HG03521 (cell line): ENCODE data around the gene VEZT.
"Not testable (repeated sequence)": the region's sequence is repeated elsewhere in the genome, so short reads cannot be mapped to it uniquely, and the experiment has no call there.

ENCODE experiments used
- ATAC-seq: cut with Tn5 transposase; IDR thresholded peaks from one replicate; pipeline ENCODE4 v1.9.1; 2021; ENCODE audit warnings: mild to moderate bottlenecking, moderate library complexity; ENCODE audit not compliant: unreplicated experiment

Gene VEZT

GRCh38 chr12:95253386-95253785 is 35.8 kb downstream of the VEZT start:
- no peak for ATAC-seq

GRCh38 chr12:95257541-95257940 is 39.9 kb downstream of the VEZT start:
- ATAC-seq, result no peak

- ATAC-seq, result no peak
Observed at GRCh38 chr12:95258151-95258550, 40.5 kb downstream of the VEZT start.

GRCh38 chr12:95258803-95259202 is 41.2 kb downstream of the VEZT start:
- ATAC-seq, result no peak

DNA sequence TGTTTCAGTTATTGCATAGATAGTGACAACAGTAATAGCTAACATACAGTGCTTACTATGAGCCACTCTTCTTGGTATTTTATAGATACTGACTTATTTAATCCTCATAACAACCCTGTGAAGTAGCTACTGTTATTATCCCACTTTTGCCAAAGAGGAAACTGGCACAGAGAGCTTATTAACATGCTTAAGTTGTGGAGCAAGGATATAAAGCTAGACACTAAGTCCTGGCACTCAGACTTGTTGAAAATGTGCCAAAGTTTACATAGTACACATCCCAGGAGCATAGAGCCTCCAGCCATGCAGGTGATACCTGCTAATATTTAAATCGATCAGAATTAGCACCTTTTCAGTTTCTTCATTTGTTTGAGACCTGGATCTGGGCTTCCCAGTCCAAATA is 41.8 kb downstream of the VEZT start:
- ATAC-seq, result no peak

- ATAC-seq, result no peak
Observed at GRCh38 chr12:95261109-95261508, 43.5 kb downstream of the VEZT start.

DNA sequence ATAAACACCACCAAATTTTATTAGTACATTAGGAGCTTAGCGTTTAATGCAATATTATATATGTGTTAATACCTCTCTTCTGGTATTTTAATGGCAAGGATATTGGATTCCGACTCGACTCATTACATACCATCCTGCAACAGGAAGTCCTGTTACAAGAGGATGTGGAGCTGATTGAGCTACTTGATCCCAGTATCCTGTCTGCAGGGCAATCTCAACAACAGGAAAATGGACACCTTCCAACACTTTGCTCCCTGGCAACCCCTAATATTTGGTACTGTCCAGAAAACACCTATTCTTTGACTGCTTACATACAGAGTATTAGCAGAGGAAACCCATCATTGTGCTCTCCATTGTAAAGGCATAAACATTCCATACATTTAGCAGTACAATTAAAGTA is 45.2 kb downstream of the VEZT start:
- ATAC-seq, result no peak

- ATAC-seq, result no peak
Observed at GRCh38 chr12:95265765-95266164, 48.2 kb downstream of the VEZT start.

DNA sequence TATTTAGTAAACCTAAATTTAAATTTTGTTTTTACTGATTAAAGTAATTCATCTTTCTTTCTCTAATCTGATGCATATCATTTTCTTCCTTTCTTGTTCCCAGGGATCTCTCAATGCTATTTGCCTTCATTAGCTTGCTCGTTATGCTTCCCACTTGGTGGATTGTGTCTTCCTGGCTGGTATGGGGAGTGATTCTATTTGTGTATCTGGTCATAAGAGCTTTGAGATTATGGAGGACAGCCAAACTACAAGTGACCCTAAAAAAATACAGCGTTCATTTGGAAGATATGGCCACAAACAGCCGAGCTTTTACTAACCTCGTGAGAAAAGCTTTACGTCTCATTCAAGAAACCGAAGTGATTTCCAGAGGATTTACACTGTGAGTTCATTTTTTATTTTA is 48.6 kb downstream of the VEZT start:
- ATAC-seq, result no peak

- no peak for ATAC-seq
Observed at GRCh38 chr12:95269892-95270291, 52.3 kb downstream of the VEZT start.

DNA sequence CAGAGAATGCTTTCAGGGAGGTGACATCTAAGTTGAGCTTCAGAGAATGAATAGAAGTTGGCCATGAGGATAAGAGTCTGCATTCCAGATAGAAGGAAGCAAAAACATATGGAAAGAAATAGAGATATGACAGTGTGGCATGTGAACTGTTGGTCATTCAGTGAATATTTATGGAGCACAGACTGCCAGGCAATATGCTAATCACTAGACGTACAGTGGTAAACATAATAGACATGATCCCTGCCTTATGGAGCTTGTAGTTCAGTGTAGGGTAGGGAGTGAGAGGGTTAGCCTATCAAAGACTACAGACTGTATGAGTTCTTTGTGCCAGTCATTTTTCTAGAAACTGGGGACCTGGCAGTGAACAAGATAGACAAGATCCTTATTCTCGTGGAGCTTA is 53.9 kb downstream of the VEZT start:
- ATAC-seq, result no peak

- ATAC-seq, result no peak
Observed at GRCh38 chr12:95277139-95277538, 59.5 kb downstream of the VEZT start.

- no peak for ATAC-seq
Observed at GRCh38 chr12:95279856-95280255, 62.2 kb downstream of the VEZT start.

- no peak for ATAC-seq
Observed at GRCh38 chr12:95282266-95282665, 64.7 kb downstream of the VEZT start.

GRCh38 chr12:95283371-95283770 is 65.8 kb downstream of the VEZT start:
- ATAC-seq, result no peak

DNA sequence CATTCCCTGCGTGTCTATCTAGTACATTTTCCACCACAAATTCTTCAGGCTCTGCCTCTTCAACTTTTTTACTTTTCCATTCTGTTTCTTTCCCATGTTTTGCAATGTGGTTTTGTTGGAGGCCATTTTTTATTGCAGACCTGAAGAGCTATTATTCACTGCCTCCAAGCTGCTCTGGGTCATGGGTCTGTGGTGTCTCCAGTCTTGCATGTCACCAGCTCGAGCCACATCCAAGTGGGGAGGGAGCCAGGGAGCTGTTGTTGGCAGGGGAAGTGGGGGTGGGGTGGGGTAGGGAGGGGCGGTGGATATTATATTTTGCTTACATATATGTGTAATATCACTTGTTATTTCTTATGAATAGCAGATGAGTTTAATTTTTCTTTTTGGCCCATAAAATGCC is 69.1 kb downstream of the VEZT start:
- no peak for ATAC-seq

DNA sequence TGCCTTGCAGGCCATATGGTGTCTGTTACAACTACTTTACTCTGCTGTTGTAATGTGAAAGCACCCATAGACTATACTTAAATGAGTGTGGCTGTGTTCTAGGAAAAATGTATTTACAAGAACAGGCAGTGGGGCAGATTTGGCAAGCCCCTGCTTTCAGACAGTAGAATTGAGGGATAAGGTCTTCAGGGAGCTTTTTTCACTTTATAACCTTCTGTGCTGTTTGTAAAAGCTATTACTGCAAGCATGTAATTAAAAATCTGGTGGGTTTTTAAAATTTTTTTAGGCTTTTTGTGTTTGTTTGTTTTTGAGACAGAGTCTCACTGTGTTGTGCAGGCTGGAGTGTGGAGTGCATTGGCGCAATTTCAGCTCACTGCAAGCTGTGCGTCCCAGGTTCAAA is 73.9 kb downstream of the VEZT start:
- ATAC-seq, result no peak

DNA sequence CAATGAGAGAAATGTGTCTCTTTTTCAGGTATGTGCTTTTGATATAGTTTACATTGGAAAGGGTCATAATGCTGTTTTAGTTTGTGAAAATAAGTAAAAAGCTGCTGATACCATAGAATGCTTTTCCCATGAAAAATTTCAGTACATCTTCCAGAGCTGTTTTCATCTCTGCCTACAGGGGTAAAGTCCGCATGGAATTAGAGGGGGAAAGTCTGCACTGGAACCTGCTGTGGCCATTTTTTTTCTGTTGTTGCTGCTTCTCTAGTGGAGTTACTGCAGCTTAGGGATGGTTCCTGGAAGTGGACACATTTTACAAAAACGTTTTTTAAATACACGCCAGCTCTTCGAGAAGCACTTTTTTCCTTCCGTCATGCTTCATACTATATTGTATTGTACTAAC is 81.3 kb downstream of the VEZT start:
- no peak for ATAC-seq

- ATAC-seq, result no peak
Observed at GRCh38 chr12:95300286-95300685, 82.7 kb downstream of the VEZT start.

GRCh38 chr12:95303476-95303875 is 85.9 kb downstream of the VEZT start:
- ATAC-seq, result no peak

GRCh38 chr12:95304673-95305198 is 87.1 kb downstream of the VEZT start:
- no peak for ATAC-seq

DNA sequence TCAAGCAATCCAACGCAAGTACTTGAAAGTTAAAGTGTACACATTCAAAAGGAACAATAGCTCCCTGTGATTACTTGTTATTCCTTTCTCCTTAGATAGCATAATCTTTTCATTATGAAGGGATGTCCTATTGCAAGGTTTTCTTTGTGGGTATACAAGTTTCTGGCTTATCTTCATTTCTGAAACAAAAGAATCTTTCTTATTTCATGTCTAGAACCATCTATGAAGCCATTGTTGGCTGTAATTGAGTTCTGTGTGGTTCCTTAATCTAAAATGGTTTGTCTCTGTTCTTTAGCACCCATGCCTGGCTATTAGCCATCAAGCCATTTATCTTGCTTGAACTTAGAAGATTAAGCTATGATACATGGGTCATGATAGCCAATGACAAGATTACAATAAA is 95.0 kb downstream of the VEZT start:
- ATAC-seq, result no peak

DNA sequence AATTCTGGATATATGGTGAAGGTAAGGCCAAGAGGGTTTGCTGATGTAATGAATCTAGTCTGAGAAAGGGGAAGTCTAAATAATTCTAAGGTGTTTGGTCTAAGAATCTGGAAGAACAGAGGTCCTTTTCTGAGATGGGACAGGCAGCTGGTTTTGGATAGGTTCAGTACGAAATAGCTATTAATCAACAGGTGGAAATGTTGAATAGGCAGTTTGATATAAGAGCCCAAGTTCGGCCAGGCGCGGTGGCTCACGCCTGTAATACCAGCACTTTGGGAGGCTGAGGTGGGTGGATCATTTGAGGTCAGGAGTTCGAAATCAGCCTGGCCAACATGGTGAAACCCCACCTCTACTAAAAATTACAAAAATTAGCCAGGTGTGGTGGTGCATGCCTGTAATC is 97.1 kb downstream of the VEZT start:
- ATAC-seq, result not testable (repeated sequence)

DNA sequence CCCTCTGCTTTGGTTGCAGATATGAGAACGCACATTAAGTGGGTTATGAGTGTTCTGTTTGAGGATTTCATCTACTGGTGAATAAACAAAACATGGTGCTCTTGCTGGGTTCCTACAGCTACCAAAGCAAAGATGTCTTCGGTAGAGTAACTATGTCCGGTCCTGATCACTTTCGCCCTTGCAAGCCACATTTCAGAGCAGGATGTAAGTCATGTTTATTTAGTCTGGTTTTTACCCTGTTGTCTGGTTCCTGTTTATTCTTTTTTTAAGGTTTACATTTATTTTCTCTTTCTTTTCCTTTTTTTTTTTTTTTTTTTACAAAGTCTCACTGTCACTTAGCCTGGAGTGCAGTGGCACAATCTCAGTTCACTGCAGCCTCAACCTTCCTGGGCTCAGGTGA is 99.2 kb downstream of the VEZT start:
- no peak for ATAC-seq
